ENCODE measurements around the gene ZNF57.

The ZNF57 gene

GRCh38 chr19:2944775-2945574, 44.2 kb downstream of the ZNF57 start, which contains the start of gene ZNF77 (continued):
- TF ChIP-seq, protein P1, sequence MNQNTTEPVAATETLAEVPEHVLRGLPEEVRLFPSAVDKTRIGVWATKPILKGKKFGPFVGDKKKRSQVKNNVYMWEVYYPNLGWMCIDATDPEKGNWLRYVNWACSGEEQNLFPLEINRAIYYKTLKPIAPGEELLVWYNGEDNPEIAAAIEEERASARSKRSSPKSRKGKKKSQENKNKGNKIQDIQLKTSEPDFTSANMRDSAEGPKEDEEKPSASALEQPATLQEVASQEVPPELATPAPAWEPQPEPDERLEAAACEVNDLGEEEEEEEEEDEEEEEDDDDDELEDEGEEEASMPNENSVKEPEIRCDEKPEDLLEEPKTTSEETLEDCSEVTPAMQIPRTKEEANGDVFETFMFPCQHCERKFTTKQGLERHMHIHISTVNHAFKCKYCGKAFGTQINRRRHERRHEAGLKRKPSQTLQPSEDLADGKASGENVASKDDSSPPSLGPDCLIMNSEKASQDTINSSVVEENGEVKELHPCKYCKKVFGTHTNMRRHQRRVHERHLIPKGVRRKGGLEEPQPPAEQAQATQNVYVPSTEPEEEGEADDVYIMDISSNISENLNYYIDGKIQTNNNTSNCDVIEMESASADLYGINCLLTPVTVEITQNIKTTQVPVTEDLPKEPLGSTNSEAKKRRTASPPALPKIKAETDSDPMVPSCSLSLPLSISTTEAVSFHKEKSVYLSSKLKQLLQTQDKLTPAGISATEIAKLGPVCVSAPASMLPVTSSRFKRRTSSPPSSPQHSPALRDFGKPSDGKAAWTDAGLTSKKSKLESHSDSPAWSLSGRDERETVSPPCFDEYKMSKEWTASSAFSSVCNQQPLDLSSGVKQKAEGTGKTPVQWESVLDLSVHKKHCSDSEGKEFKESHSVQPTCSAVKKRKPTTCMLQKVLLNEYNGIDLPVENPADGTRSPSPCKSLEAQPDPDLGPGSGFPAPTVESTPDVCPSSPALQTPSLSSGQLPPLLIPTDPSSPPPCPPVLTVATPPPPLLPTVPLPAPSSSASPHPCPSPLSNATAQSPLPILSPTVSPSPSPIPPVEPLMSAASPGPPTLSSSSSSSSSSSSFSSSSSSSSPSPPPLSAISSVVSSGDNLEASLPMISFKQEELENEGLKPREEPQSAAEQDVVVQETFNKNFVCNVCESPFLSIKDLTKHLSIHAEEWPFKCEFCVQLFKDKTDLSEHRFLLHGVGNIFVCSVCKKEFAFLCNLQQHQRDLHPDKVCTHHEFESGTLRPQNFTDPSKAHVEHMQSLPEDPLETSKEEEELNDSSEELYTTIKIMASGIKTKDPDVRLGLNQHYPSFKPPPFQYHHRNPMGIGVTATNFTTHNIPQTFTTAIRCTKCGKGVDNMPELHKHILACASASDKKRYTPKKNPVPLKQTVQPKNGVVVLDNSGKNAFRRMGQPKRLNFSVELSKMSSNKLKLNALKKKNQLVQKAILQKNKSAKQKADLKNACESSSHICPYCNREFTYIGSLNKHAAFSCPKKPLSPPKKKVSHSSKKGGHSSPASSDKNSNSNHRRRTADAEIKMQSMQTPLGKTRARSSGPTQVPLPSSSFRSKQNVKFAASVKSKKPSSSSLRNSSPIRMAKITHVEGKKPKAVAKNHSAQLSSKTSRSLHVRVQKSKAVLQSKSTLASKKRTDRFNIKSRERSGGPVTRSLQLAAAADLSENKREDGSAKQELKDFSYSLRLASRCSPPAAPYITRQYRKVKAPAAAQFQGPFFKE (tag by site-specific recombination; IDR thresholded peaks at IDR 0.05; ENCODE audit: borderline replicate concordance) = no peak
- TF ChIP-seq GLIS2 (tag by site-specific recombination; IDR thresholded peaks at IDR 0.05) = peak; percentile 79
- TF ChIP-seq ZNF391 (tag by site-specific recombination; IDR thresholded peaks at IDR 0.05; ENCODE audit: borderline replicate concordance, low read depth) = peak; percentile 79; the same call in 1 of the 2 replicates
- peak; percentile 9; the same call in 1 of the 2 replicates for TF ChIP-seq ZNF266 (tag by site-specific recombination; IDR thresholded peaks at IDR 0.05; ENCODE audit: low read depth)
- peak; percentile 40; the same call in 1 of the 2 replicates for TF ChIP-seq ZNF146 (tag by site-specific recombination; IDR thresholded peaks at IDR 0.05)
- no peak for TF ChIP-seq ZNF560 (tag by site-specific recombination; IDR thresholded peaks at IDR 0.05; ENCODE audit: borderline replicate concordance)
- TF ChIP-seq SP3 (tag by site-specific recombination; IDR thresholded peaks at IDR 0.05) = peak; percentile 91
- peak; percentile 88 for TF ChIP-seq ZXDB (tag by site-specific recombination; IDR thresholded peaks at IDR 0.05)
- TF ChIP-seq ZNF692 (tag by site-specific recombination; IDR thresholded peaks at IDR 0.05) = peak; percentile 89
- no peak for TF ChIP-seq ZNF654 (tag by site-specific recombination; IDR thresholded peaks at IDR 0.05; ENCODE audit: low read depth)
- no peak for TF ChIP-seq ZNF16 (tag by site-specific recombination; IDR thresholded peaks at IDR 0.05; ENCODE audit: low read depth)
- no peak for TF ChIP-seq ZNF530 (tag by site-specific recombination; IDR thresholded peaks at IDR 0.05; ENCODE audit: low read depth)
- no peak for TF ChIP-seq ZNF624 (tag by site-specific recombination; IDR thresholded peaks at IDR 0.05)
- TF ChIP-seq ZNF843 (tag by site-specific recombination; IDR thresholded peaks at IDR 0.05) = peak; percentile 67
- no peak for TF ChIP-seq ZNF174 (tag by site-specific recombination; IDR thresholded peaks at IDR 0.05)
- no peak for TF ChIP-seq ZNF837 (tag by site-specific recombination; IDR thresholded peaks at IDR 0.05)
- TF ChIP-seq ZSCAN23 (tag by site-specific recombination; IDR thresholded peaks at IDR 0.05) = no peak
- TF ChIP-seq ZNF555 (tag by site-specific recombination; conservative IDR thresholded peaks at IDR 0.05) = no peak
- TF ChIP-seq ZNF544 (tag by site-specific recombination; IDR thresholded peaks at IDR 0.05) = no peak
- TF ChIP-seq, protein P2, sequence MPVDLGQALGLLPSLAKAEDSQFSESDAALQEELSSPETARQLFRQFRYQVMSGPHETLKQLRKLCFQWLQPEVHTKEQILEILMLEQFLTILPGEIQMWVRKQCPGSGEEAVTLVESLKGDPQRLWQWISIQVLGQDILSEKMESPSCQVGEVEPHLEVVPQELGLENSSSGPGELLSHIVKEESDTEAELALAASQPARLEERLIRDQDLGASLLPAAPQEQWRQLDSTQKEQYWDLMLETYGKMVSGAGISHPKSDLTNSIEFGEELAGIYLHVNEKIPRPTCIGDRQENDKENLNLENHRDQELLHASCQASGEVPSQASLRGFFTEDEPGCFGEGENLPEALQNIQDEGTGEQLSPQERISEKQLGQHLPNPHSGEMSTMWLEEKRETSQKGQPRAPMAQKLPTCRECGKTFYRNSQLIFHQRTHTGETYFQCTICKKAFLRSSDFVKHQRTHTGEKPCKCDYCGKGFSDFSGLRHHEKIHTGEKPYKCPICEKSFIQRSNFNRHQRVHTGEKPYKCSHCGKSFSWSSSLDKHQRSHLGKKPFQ (tag by site-specific recombination; IDR thresholded peaks at IDR 0.05) = no peak
- no peak for TF ChIP-seq ZNF19 (tag by site-specific recombination; IDR thresholded peaks at IDR 0.05; ENCODE audit: low read depth)
- TF ChIP-seq KLF7 (tag by site-specific recombination; IDR thresholded peaks at IDR 0.05; ENCODE audit: borderline replicate concordance) = 0 out of 2 replicates have a peak, but pooled peaks have one; percentile 58
- peak; percentile 78 for TF ChIP-seq YY1 (tag by site-specific recombination; IDR thresholded peaks at IDR 0.05)
- TF ChIP-seq ZNF184 (tag by site-specific recombination; IDR thresholded peaks at IDR 0.05) = no peak
- peak; percentile 70 for TF ChIP-seq ZFP37 (tag by site-specific recombination; IDR thresholded peaks at IDR 0.05)
- peak; percentile 57; the same call in 1 of the 2 replicates for TF ChIP-seq ZBTB7A (tag by site-specific recombination; IDR thresholded peaks at IDR 0.05; ENCODE audit: low read depth)
- no peak for TF ChIP-seq ZNF521 (tag by site-specific recombination; IDR thresholded peaks at IDR 0.05)
- TF ChIP-seq, protein P3, sequence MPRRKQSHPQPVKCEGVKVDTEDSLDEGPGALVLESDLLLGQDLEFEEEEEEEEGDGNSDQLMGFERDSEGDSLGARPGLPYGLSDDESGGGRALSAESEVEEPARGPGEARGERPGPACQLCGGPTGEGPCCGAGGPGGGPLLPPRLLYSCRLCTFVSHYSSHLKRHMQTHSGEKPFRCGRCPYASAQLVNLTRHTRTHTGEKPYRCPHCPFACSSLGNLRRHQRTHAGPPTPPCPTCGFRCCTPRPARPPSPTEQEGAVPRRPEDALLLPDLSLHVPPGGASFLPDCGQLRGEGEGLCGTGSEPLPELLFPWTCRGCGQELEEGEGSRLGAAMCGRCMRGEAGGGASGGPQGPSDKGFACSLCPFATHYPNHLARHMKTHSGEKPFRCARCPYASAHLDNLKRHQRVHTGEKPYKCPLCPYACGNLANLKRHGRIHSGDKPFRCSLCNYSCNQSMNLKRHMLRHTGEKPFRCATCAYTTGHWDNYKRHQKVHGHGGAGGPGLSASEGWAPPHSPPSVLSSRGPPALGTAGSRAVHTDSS (tag by site-specific recombination; IDR thresholded peaks at IDR 0.05) = peak; percentile 56
- TF ChIP-seq ZNF274 (IDR thresholded peaks at IDR 0.05; ENCODE audit: low read length) = no peak
- TF ChIP-seq ZNF274 (tag by site-specific recombination; IDR thresholded peaks at IDR 0.05; ENCODE audit: borderline replicate concordance) = no peak
- no peak for TF ChIP-seq ZNF747 (tag by site-specific recombination; IDR thresholded peaks at IDR 0.05)
